ENCODE data around the gene MYPN.
"Not testable (repeated sequence)": the region's sequence is repeated elsewhere in the genome, so short reads cannot be mapped to it uniquely, and the experiment has no call there.

MYPN gene

GRCh38 chr10:68175949-68176348 lies 66.7 kb downstream of the MYPN start:
- DNase-seq, result no peak

- DNase-seq, result no peak
Observed at GRCh38 chr10:68176797-68177196, 67.5 kb downstream of the MYPN start.

GRCh38 chr10:68178592-68178991 lies 69.3 kb downstream of the MYPN start:
- DNase-seq, result no peak

GRCh38 chr10:68179016-68179415 lies 69.7 kb downstream of the MYPN start:
- DNase-seq, result no peak

DNA sequence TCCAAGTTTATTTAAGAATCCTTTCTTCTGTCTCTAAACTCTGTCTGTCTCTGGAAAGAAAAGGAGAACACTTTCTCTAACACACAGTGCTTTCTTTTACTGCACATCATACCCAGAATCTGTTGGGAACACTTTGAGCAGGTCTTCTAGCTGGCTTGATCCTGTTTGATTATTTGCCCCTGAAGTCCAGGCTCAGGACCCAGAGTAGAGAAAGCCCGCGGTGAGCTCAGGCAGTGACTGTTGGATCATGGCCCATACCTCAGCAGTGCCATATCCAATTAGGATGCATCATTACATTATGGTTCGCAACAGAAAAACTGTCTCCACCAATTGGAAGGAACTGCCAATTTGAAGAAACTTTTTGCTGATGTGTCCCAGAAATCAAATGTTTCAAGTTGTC lies 71.2 kb downstream of the MYPN start:
- DNase-seq, result no peak

DNA sequence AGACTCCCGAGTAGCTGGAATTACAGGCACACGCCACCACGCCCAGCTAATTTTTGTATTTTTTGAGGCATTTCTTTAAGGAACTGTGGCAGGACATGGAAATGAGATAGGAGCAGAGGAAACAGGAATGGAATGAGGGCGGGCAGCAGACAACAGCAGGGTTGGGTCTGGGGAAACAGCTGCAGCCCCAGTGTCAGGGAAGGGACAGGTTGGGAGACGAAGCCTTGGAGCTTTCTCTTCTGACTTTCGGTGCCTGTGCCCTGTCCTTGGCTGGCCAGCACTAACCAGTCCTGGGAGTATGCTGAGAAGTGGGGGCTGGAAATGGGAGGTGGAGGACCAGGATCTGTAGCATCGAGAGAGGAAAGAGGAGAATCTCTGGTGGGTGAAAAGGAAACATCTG lies 75.3 kb downstream of the MYPN start:
- no peak for DNase-seq

- DNase-seq, result no peak
Observed at GRCh38 chr10:68185085-68185484, 75.8 kb downstream of the MYPN start.

GRCh38 chr10:68188835-68189234 lies 79.5 kb downstream of the MYPN start:
- no peak for DNase-seq

DNA sequence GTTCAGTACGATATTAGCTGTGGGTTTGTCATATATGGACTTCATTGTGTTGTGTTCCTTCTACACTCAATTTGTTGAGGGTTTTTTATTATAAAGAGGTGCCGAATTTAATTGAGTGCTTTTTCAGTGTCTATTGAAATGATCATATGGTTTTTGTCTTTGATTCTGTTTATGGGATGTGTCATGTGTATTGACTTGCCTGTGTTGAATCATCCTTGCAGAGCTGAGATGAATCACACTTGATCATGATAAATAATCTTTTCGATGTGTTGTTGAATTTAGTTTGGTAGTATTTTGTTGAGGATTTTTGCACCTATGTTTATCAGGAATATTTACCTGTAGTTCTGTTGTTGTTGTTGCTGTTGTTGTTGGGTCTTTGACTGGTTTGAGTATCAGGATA lies 82.8 kb downstream of the MYPN start:
- no peak for DNase-seq

- no peak for DNase-seq
Observed at GRCh38 chr10:68194290-68194689, 85.0 kb downstream of the MYPN start.

DNA sequence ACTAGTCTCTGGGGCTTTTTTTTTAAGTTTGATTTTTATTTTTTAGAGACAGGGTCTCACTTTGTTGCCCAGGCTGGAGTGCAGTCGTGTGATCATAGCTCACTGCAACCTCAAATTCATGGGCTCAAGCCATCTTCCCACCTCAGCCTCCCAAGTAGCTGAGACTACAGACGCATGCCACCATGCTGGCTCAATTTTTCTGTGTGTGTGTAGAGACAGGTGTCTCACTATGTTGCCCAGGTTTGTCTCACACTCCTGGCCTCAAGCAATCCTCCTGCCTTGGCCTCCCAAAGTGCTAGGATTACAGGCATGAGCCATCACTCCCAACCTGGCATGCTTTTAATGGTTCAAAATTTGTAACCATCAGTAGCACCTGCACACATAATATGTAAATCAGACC lies 86.5 kb downstream of the MYPN start:
- not testable (repeated sequence) for DNase-seq

- no peak for DNase-seq
Observed at GRCh38 chr10:68196701-68197100, 87.4 kb downstream of the MYPN start.

DNA sequence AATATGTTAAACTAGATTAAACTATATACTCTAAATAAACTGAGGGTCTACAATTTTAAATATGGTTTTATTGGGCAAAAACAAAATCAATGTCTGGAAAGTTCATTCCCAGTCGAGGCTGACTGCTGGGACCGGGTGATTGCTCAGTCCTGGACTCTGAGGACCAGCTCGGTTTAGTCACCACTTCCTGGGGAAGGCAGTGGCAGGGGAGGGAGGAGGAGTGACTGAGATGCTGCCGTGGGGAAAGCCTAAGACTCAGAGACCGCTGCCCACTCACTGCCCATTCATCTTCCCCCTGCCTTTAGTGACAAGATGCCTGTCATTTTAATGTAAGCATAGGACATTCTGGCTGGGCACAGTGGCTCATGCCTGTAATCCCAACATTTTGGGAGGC lies 93.7 kb downstream of the MYPN start:
- peak; percentile 94 for DNase-seq

GRCh38 chr10:68208424-68209042 lies 99.2 kb downstream of the MYPN start:
- DNase-seq, result peak; percentile 69

DNA sequence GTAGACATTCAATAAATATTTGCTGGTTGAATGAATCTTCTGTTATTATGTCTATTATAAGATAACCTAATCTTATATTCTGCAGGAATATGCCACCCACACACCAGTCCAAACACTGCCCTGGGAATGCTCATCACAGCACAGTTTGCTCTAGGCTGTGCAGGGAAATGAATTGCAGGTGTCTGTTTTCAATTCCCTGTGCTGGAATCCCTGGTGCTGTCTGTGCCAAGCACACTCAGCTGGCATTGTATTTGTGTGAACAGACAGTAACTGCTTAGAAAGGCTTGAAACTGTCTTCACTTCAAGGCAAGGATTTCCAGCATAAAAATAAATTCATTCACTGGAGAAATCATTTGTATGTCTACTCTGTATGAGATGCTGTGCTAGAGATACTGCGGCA lies 102.4 kb downstream of the MYPN start:
- DNase-seq, result no peak

DNA sequence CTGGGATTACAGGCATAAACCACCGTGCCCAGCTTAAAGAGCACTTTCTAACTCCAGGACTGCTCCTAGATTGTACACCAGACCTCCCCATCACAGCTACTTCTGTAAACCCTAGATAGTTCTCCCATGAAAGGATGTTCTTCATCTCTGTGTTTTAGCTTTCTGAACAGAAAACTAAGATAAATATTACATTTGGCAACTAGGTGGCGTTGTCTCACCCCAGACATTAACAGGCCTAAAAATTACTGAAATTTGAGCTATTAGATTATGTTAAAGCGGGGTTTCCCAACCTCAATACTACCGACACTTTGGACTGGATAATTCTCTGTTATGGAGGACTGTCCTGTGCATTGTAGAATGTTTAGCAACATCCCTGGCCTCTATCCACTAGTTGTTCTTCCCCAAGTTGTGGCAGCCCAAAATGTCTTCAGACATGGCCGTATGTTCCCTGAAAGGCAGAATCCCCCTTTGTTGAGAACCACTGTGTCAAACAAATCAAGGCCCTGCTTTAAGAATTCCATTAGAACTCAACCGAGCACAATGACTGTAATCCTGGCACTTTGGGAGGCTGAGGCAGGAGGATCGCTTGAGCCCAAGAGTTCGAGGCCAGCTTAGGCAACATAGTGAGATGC lies 103.5 kb downstream of the MYPN start:
- peak; percentile 50 for DNase-seq

DNA sequence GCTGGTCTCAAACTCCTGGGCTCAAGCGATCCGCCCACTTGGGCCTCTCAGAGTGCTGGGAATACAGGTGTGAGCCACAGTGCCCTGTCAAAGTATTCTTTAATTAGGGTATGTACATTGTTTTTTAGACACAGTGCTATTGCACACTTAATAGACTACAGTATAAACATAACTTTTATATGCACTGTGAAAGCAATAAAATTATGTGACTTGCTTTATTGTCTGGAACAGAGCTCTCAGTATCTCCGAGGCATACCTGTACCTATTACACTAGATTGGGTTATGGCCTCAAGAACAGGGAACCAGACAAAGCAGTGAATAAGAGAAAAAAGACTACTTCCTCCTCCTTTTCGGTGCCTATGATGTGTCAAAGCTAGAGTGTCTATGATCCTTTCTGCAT lies 109.5 kb downstream of the MYPN start:
- DNase-seq, result no peak

DNA sequence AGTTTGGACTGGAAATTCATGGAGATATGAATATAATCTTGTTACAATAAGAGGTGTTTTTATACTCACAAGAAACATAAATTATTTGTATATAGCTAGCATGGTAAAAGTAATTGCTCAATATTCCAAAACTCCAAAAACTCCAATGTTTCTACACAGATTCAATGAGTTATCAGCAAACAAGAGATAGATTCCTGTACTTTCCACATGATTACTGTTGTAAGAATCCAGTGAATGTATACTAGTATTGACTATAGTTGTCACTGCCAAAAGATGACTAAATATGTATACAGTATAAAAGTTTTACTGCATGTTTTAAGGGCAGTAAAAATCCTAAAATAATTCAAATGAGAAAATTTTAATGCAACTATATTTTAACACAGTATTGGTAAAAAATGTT lies 111.9 kb downstream of the MYPN start:
- DNase-seq, result peak; percentile 42

- DNase-seq, result peak; percentile 11
Observed at GRCh38 chr10:68222391-68222790, 113.1 kb downstream of the MYPN start.

DNA sequence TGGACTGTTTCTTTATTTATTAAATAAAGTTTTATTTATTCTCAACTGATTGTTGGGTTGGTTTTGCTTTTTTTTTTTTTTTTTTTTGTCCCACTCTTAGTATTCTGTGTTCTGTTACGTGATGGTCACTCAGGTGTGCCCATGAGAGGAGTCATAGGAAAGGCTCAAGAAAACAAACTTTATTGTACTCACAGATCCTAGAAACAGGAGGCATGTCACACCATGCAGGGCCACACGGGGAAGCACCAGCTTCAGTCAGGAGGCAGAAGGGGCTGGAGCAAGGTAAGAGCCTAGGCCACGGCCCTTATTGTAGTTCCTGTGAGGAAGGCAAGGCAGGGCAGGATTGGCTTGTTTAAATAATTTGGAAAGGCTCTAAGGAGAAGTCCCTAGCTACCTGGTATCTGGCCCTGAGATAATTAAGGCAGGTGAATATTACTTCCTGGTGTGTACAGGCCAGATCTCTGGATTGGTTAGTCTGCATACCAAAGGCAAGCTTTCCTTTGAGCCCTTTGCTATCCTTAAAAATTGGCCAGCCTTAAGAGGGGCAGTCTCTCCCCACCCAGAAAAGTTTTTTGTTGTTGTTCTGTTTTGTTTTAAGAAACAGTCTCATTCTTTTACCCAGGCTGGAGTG lies 114.4 kb downstream of the MYPN start:
- no peak for DNase-seq

GRCh38 chr10:68224810-68225209 lies 115.5 kb downstream of the MYPN start:
- no peak for DNase-seq

DNA sequence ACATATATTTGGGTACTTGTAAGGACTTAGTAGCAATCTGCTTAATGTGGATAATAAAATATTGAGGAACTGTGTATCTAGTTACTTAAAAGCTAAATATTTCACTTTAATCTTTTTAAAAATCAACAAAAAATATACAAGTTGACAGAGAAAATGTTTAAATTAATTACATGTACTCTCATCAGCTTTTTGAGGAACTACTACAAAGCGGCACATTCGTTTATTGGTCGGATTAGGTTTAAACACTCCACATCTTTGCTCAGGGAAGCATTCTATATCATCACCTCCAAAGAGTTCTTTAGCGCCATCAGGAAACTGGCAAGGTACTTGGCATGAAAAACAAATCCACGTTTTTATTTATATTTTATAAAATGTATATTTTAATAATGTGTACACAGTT lies 121.0 kb downstream of the MYPN start:
- DNase-seq, result no peak

- peak; percentile 37 for DNase-seq
Observed at GRCh38 chr10:68231106-68231816, 122.0 kb downstream of the MYPN start.

GRCh38 chr10:68231817-68232251 lies 122.5 kb downstream of the MYPN start, which contains the start of gene ATOH7:
Gene ATOH7 (minus strand): TSS chr10:68232113. CDS start chr10:68231677, 436 bp downstream.
- DNase-seq, result no peak
